CD14-positive monocyte (primary cell): ENCODE measurements around the gene SLC38A1. TPM values are rescaled to one million over a fixed set of nuclear protein-coding genes. Genes with fewer than 3 reads are reported as not detected.

Experiments
- DNase-seq, 3 donors: peaks; one replicate each; pipeline ENCODE4 v3.0.0-alpha.2; 2011 to 2022
- H2AFZ ChIP-seq: 2 replicates; pipeline ENCODE4 v1.6.0; 2012; ENCODE audit warnings: mild to moderate bottlenecking, low read depth, low read length, inconsistent platforms; ENCODE audit not compliant: insufficient read depth, poor library complexity, severe bottlenecking
- H3K27ac ChIP-seq, 2 donors: 1 replicate in 1 of 2; 2 replicates in 1 of 2; pipeline ENCODE4 v1.5.1; 2012 to 2013; ENCODE audit warnings: low read length in 2 of 2, control low read depth in 1 of 2, inconsistent platforms in 1 of 2, low read depth in 1 of 2, mild to moderate bottlenecking in 1 of 2
- H3K27me3 ChIP-seq, 2 donors: one replicate each; pipeline versions ENCODE4 v1.6.0 to v1.6.1; 2011 to 2013; ENCODE audit warnings: low read length in 2 of 2; ENCODE audit not compliant: control insufficient read depth in 2 of 2, insufficient read depth in 2 of 2
- H3K36me3 ChIP-seq, 2 donors: replicated peaks in 1 of 2; 1 replicate in 1 of 2; 2 replicates in 1 of 2; pipeline versions ENCODE4 v1.5.1 to v1.6.1; 2012 to 2013; ENCODE audit warnings: low read length in 2 of 2, control low read depth in 1 of 2, inconsistent platforms in 1 of 2, mild to moderate bottlenecking in 1 of 2; ENCODE audit not compliant: insufficient read depth in 2 of 2, control insufficient read depth in 1 of 2
- H3K4me1 ChIP-seq, 2 donors: 1 replicate in 1 of 2; 2 replicates in 1 of 2; pipeline versions ENCODE4 v1.5.1 to v1.6.1; 2012 to 2013; ENCODE audit warnings: low read length in 2 of 2, control low read depth in 1 of 2, inconsistent platforms in 1 of 2, mild to moderate bottlenecking in 1 of 2, moderate library complexity in 1 of 2; ENCODE audit not compliant: insufficient read depth in 2 of 2, control insufficient read depth in 1 of 2
- H3K4me2 ChIP-seq: replicated peaks from 2 replicates; pipeline ENCODE3; 2012; ENCODE audit warnings: low read length, moderate library complexity, mild to moderate bottlenecking; ENCODE audit not compliant: poor library complexity, severe bottlenecking; ENCODE audit errors: extremely low read depth
- H3K4me3 ChIP-seq, 3 experiments: fragments of 200-600 bp in 1 of 3; sonication (generic) in 1 of 3; replicated peaks in 1 of 3; 1 replicate in 2 of 3; 2 replicates in 1 of 3; pipeline ENCODE4 v1.5.1; 2011 to 2013; ENCODE audit warnings: low read length in 3 of 3, mild to moderate bottlenecking in 3 of 3, control low read depth in 2 of 3, low read depth in 2 of 3, inconsistent platforms in 1 of 3, moderate library complexity in 1 of 3
- H3K79me2 ChIP-seq: 2 replicates; pipeline ENCODE4 v1.6.0; 2012; ENCODE audit warnings: mild to moderate bottlenecking, control low read depth, inconsistent platforms, low read length, moderate library complexity; ENCODE audit not compliant: insufficient read depth
- H3K9ac ChIP-seq: 2 replicates; pipeline ENCODE4 v1.6.0; 2017; ENCODE audit warnings: low read length, mild to moderate bottlenecking; ENCODE audit not compliant: insufficient read depth, poor library complexity, severe bottlenecking
- H3K9me3 ChIP-seq, 2 donors: replicated peaks in 1 of 2; 1 replicate in 1 of 2; 2 replicates in 1 of 2; pipeline versions ENCODE4 v1.5.1 to v1.6.1; 2012 to 2013; ENCODE audit warnings: low read length in 2 of 2, control low read depth in 1 of 2; ENCODE audit not compliant: control insufficient read depth in 1 of 2, insufficient read depth in 1 of 2
- H4K20me1 ChIP-seq: 2 replicates; pipeline ENCODE4 v1.6.0; 2012; ENCODE audit warnings: mild to moderate bottlenecking, low read length, control low read depth, moderate library complexity; ENCODE audit not compliant: insufficient read depth
- H3K27ac Mint-ChIP-seq, 7 donors: one replicate each; pipeline ENCODE4 v1.8.0; 2020; ENCODE audit warnings: mild to moderate bottlenecking in 7 of 7, mixed read lengths in 7 of 7, moderate library complexity in 6 of 7, inconsistent platforms in 2 of 7
- H3K27me3 Mint-ChIP-seq, 3 donors: one replicate each; pipeline ENCODE4 v1.8.0; 2021 to 2022; ENCODE audit warnings: low read depth in 3 of 3, mild to moderate bottlenecking in 3 of 3, mixed read lengths in 3 of 3, moderate library complexity in 3 of 3, inconsistent platforms in 1 of 3
- H3K36me3 Mint-ChIP-seq, 2 donors: one replicate each; pipeline ENCODE4 v1.8.0; 2020; ENCODE audit warnings: mixed read lengths in 2 of 2, inconsistent platforms in 1 of 2, mild to moderate bottlenecking in 1 of 2
- H3K4me1 Mint-ChIP-seq: one replicate; pipeline ENCODE4 v1.8.0; 2020; ENCODE audit warnings: mild to moderate bottlenecking, mixed read lengths
- H3K4me3 Mint-ChIP-seq, 2 donors: one replicate each; pipeline ENCODE4 v1.8.0; 2020; ENCODE audit warnings: mild to moderate bottlenecking in 2 of 2, mixed read lengths in 2 of 2, moderate library complexity in 1 of 2
- H3K9me3 Mint-ChIP-seq, 7 donors: one replicate each; pipeline ENCODE4 v1.8.0; 2020 to 2022; ENCODE audit warnings: mixed read lengths in 7 of 7, mild to moderate bottlenecking in 6 of 7, moderate library complexity in 6 of 7, inconsistent platforms in 2 of 7
- WGBS: methylation state at CpG from one replicate; pipeline ENCODE4 v1.1.5; 2013; ENCODE audit warnings: missing lambda C conversion rate; ENCODE audit not compliant: insufficient coverage; 5-methylcytosine and 5-hydroxymethylcytosine counted together
- intact Hi-C, 2 donors: fragments of 100-400 bp; cut with micrococcal nuclease; formaldehyde crosslinking; loops; one replicate each; pipeline versions ENCODE4 v1.15.0 to v1.15.1; 2023
- polyA plus RNA-seq, 3 donors: library from polyadenylated mRNA; depleted of rRNA in 1 of 3; unstranded in 2 of 3; stranded (reverse) in 1 of 3; fragments of 300-500 nt in 2 of 3; fragments of >200 nt in 1 of 3; fragmentation: Illumina TruSeq in 2 of 3; gene quantifications; 1 replicate in 2 of 3; 2 replicates in 1 of 3; pipeline ENCODE4 v1.2.3, GENCODE V29; 2012 to 2021
- TF ChIP-seq, protein P1 (sequence below): fragments of 200-600 bp; IDR thresholded peaks from one replicate; pipeline ENCODE4 v1.8.0; 2022; ENCODE audit warnings: antibody characterized with exemption, mild to moderate bottlenecking

Gene SLC38A1
- polyA plus RNA-seq, 3 donors, result 0.92 to 1.9 (median 1.6) TPM

DNA sequence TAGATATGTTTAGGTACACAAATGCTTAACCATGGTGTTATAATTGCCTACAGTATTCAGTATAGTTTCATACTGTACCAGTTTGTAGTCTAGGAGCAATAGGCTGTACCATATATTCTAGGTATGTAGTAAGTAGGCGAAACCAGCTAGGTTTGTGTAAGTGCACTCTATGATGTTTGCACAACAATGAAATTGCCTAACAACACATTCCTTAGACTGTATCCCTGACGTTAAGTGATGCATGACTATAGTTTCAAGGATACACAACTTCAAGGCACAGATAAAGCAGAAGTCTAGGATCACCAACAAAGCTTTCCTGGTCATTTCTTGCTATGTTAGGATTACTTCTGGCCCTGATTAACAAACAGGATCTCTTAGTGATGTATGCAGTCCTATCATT is 135.1 kb downstream of the SLC38A1 start:
- intact Hi-C loops, result no loop called here
- H3K4me2 ChIP-seq, result no peak overlapping the region
- no peak overlapping the region for H3K4me3 Mint-ChIP-seq

More for the DNA sequence above, 135.1 kb downstream of the SLC38A1 start:
- no peaks in the 10 kb centered on the region for H3K4me1 Mint-ChIP-seq
- no peaks in the 10 kb centered on the region for H3K79me2 ChIP-seq
- H3K4me3 ChIP-seq, result no peak overlapping the region
- no peaks in the 10 kb centered on the region for H3K9me3 ChIP-seq
- H3K27me3 Mint-ChIP-seq, result no peaks in the 10 kb centered on the region
- H2AFZ ChIP-seq, result no peak overlapping the region
- H3K27me3 ChIP-seq, result no peaks in the 10 kb centered on the region
- no peak overlapping the region for H3K27ac Mint-ChIP-seq
- no peaks in the 10 kb centered on the region for H3K36me3 ChIP-seq
- H3K27ac ChIP-seq, result no peak overlapping the region
- no peaks in the 10 kb centered on the region for H3K9me3 Mint-ChIP-seq
- no peaks in the 10 kb centered on the region for H4K20me1 ChIP-seq
- H3K4me1 ChIP-seq, result no peaks in the 10 kb centered on the region
- 60% methylated on average over 1 of the region's 2 CpGs for WGBS
- TF ChIP-seq, protein P1, sequence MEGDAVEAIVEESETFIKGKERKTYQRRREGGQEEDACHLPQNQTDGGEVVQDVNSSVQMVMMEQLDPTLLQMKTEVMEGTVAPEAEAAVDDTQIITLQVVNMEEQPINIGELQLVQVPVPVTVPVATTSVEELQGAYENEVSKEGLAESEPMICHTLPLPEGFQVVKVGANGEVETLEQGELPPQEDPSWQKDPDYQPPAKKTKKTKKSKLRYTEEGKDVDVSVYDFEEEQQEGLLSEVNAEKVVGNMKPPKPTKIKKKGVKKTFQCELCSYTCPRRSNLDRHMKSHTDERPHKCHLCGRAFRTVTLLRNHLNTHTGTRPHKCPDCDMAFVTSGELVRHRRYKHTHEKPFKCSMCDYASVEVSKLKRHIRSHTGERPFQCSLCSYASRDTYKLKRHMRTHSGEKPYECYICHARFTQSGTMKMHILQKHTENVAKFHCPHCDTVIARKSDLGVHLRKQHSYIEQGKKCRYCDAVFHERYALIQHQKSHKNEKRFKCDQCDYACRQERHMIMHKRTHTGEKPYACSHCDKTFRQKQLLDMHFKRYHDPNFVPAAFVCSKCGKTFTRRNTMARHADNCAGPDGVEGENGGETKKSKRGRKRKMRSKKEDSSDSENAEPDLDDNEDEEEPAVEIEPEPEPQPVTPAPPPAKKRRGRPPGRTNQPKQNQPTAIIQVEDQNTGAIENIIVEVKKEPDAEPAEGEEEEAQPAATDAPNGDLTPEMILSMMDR, result no peak
- no peaks in the 10 kb centered on the region for H3K36me3 Mint-ChIP-seq
- H3K9ac ChIP-seq, result no peak overlapping the region
- no peak for DNase-seq

Other genes with a start within 250 kb of the SLC38A1 start
- 100 to 1,000 TPM in 1 of 3 donors, 10 to 100 TPM in 2; 33.8 to 116 (median 48.7) TPM for gene SLC38A2, start 103.7 kb upstream of the SLC38A1 start, polyA plus RNA-seq